GM12891 (cell line): ENCODE results near the gene ATP5F1A.

ENCODE experiments used
- POLR2A ChIP-seq: IDR thresholded peaks from 2 replicates; pipeline ENCODE4 v1.6.1; 2011; ENCODE audit warnings: low read depth, low read length, control low read depth
- POLR2AphosphoS5 ChIP-seq: IDR thresholded peaks from 2 replicates; pipeline ENCODE4 v1.6.1; 2011; ENCODE audit warnings: low read depth, low read length, control low read depth
- SPI1 ChIP-seq: IDR thresholded peaks from 2 replicates; pipeline ENCODE4 v1.6.1; 2011; ENCODE audit warnings: low read depth, low read length, control low read depth
- TAF1 ChIP-seq: IDR thresholded peaks from 2 replicates; pipeline ENCODE4 v1.6.1; 2011; ENCODE audit warnings: low read depth, low read length, control low read depth

DNA sequence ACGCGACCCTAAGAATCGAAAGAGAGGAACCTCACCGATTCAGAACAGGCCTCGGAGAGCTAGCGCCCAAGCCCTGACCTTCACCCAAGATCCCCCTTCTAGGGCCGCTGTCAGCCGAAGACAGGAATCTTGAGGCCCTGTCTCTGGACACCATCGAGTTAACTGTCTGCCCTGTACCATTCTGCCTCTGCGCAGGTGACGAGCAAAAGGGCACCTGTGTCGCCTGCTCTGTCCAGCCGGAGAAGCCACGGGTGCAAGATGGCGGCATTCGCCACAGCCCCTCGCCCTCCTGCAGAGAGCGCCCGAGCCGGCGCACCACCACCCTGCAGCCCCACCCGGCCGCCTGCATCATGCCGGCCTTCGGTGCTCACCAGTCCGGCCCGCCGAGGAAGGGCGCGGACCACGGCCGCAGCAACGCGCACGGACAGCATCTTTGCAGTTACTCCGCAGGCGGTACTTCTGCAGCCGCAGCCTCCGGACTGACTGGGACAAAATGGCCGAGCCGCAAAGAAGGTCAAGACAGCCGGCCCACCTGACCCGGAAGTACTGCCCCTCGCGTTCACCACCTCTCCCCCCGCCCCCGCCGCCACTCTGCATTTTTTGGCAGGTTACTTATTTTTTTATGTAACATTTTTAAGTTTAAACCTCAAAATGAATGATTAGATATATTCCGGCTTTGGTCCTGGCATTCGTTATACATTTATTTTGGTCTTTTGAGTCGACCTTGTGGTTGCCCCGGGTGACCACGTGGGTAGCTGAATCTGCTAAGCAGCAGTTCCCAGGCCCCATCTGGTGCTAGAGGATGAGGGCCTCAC, at the start of gene ATP5F1A:
- TF ChIP-seq POLR2AphosphoS5 (peak; percentile 92), SPI1 (no peak), TAF1 (peak; percentile 60), POLR2A (peak; percentile 91)
